ENCODE data around the gene CLEC3B.
"Not testable (repeated sequence)": the region's sequence is repeated elsewhere in the genome, so short reads cannot be mapped to it uniquely, and the experiment has no call there.

Gene CLEC3B

DNA sequence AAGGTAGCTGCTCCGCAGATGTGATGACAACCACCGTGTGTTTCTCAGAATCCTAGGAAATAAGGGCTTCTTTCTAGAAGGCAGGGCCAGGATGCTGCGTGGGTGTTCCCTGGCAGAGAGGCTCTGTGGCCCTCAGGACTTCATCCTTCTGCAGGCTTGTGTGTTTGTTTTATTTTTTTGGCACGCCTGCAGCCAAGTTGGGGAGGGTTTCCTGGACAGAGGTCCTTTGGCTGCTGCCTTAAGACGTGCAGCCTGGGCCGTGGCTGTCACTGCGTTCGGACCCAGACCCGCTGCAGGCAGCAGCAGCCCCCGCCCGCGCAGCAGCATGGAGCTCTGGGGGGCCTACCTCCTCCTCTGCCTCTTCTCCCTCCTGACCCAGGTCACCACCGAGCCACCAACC lies at the start of gene CLEC3B:
Gene CLEC3B (plus strand): TSS at position 266 of the 400 bp plus-strand sequence. CDS start 60 bp downstream, at position 326.
- DNase-seq = no peak

DNA sequence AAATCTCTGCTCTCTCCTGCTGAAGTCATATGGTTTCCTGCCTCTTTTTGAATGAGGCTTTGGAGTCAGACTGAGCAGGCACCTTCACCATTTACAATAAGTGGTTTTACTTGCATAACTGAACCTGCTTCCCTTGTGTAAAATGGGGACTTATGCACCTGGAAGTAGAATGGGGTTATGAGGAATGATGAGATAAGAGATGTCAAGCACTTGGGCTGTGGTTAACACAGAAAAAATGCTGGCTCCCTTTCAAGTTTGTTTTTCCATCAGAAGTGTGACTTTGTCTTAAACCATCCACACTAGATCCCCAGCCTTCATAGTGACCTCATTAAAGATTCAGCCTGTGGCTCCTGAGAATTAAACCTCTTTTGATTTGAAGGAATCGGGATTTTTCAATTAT lies 44.9 kb upstream of the CLEC3B start:
- no peak for DNase-seq

DNA sequence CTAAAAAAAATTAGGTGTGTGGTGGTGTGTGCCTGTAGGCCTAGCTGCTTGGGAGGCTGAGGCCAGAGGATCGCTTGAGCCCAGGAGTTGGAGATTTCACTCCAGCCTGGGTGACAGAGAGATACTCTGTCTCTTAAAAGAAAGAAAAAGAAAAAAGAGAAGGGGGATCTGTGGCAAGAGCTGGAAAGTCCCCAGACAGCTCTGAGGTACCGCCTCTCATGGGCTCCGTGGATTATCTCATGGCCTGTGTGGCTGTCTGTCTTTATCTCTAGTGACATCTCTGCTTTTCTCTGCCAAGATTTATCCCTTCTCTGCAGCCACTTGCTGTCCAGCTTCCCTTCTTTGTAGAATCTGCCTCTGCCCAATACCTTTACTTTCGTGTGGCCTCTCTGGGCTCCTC lies 44.4 kb upstream of the CLEC3B start:
- DNase-seq = no peak

DNA sequence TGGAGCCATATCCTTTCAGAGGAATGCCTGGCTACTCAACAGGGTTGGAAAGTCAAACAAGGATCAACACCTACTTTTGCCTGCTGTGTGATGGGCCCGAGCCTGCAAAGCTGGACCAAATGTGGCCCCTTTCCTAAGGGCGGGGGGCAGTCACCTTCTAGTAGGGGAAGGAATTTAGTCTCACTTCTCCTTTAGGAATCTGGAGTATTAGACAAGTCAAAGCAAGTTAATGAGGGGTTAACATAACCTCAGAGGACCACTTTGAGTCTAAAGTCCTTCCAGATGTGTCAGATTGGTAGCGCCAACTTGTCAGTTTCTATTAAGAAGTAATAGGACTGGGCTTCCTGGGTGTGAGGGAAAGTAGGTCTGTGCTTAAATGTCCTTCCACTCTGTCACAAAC lies 43.3 kb upstream of the CLEC3B start:
- DNase-seq = no peak

DNA sequence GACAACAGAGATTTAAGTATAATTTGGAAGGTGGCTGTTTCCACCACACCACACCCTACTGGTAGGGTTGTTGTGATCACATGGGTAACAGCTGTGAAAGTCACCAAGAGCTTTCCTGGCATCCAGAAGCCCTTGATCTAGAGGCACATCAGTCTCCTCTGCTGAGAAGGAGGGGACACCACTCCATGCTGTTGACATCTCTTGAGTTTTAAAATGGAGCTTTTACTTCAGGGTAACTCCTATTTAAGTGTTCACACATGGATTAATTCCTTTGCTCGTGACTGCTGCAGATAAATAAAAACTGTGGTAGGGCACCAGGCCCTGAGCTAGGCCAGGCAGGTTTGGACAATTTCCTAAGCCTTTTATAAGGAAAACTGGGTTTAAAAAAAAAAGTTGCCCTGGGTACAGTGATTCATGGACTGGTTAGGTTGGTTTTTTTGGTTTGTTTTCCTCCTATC lies 42.6 kb upstream of the CLEC3B start:
- DNase-seq = no peak

- no peak for DNase-seq
Measured at GRCh38 chr3:44984335-44984734, 41.8 kb upstream of the CLEC3B start.

- not testable (repeated sequence) for DNase-seq
Measured at GRCh38 chr3:44986330-44986729, 39.8 kb upstream of the CLEC3B start.

- no peak for DNase-seq
Measured at GRCh38 chr3:44987332-44987731, 38.8 kb upstream of the CLEC3B start.

DNA sequence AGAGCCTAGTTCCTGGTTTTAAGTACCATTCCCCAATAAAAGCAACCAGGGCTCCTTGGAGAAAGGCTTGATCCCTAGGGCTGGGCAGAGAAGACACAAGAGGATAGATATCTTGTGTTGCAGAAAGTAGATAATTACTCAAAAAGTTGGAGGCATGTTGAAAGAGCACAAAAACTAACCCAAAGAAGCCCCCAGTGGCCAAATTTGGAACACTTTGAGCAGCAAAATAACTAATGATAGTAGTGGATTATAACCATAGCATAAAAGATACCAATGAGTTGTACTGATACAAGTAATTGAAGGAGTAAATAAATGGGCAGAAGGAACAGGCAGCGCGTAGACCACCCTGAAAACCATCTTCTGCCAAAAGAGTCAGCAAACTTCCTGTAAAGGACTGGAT lies 38.0 kb upstream of the CLEC3B start:
- DNase-seq = no peak

DNA sequence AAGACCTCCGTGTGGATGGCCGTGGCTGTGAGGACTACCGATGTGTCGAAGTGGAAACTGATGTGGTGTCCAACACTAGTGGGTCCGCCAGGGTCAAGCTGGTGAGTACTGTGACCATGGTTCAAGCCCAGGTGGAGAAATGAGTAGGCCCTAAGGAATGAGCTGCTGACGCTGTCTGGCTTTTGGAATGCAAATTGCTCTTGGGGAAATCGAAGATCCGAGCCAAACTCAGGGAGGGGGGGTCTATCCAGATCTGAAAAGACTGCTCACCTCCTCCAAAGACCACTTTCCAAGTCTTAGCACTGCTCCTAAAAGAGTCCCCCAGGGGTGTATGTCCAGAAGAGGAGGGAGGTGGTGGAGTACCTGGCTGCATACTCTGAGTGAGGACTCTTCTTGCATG lies 37.0 kb upstream of the CLEC3B start:
- DNase-seq = no peak

- no peak for DNase-seq
Measured at GRCh38 chr3:44989636-44990373, 36.3 kb upstream of the CLEC3B start.

GRCh38 chr3:44991326-44991725 lies 34.8 kb upstream of the CLEC3B start:
- no peak for DNase-seq

GRCh38 chr3:44992555-44993470 lies 33.3 kb upstream of the CLEC3B start:
- DNase-seq = no peak

GRCh38 chr3:44993471-44994205 lies 32.5 kb upstream of the CLEC3B start:
- no peak for DNase-seq

GRCh38 chr3:44995142-44995770 lies 30.8 kb upstream of the CLEC3B start:
- no peak for DNase-seq

GRCh38 chr3:44996556-44996969 lies 29.5 kb upstream of the CLEC3B start:
- DNase-seq = no peak

DNA sequence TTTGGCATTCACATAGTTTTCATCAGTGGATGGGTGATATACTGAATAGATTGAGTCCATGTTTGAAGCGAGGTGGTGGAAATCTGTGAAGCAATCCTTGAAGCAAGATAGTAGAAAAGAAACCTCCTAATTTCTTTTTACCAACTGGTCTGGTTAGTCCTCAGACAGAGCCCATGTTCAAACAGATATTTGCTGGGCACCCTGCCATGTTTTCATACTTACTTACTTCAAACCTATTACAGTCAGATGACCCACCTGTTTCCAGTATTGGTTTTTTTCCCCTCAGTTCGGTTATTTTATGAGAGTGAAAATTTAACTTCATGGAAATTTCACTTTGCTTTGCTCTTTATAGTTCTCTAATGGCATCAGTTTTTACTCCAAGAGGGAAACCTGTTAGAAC lies 26.3 kb upstream of the CLEC3B start:
- no peak for DNase-seq

GRCh38 chr3:45000823-45001222 lies 25.3 kb upstream of the CLEC3B start:
- DNase-seq = no peak

GRCh38 chr3:45001738-45002137 lies 24.4 kb upstream of the CLEC3B start:
- no peak for DNase-seq

GRCh38 chr3:45002139-45002660 lies 23.9 kb upstream of the CLEC3B start:
- no peak for DNase-seq

GRCh38 chr3:45002720-45003119 lies 23.4 kb upstream of the CLEC3B start:
- DNase-seq = no peak

- no peak for DNase-seq
Measured at GRCh38 chr3:45003406-45003805, 22.7 kb upstream of the CLEC3B start.

GRCh38 chr3:45003859-45004258 lies 22.2 kb upstream of the CLEC3B start:
- DNase-seq = no peak
